Smooth muscle cell (in vitro differentiated cells): ENCODE results near the gene OR52A1. TPM values are rescaled to one million over a fixed set of nuclear protein-coding genes. Genes with fewer than 3 reads are reported as not detected.

ENCODE experiments used
- DNase-seq: peaks from one replicate; lab custom pipeline; 2025; ENCODE audit not compliant: unreplicated experiment; lab: John Stamatoyannopoulos, UW
- H2AFZ ChIP-seq: fragments of 200-600 bp; sonication (generic); 2 replicates; pipeline ENCODE4 v1.6.0; 2016; ENCODE audit warnings: antibody characterized with exemption, low read depth, mild to moderate bottlenecking
- H3F3A ChIP-seq: fragments of 200-600 bp; sonication (generic); 2 replicates; pipeline ENCODE4 v1.6.0; 2017; ENCODE audit warnings: antibody characterized with exemption, low read depth
- H3K27ac ChIP-seq: fragments of 200-600 bp; sonication (generic); 2 replicates; pipeline ENCODE4 v1.5.1; 2016; ENCODE audit warnings: low read depth, mild to moderate bottlenecking
- H3K27me3 ChIP-seq: fragments of 200-600 bp; sonication (generic); 2 replicates; pipeline ENCODE4 v1.6.1; 2016; ENCODE audit warnings: low read depth, mild to moderate bottlenecking
- H3K36me3 ChIP-seq: fragments of 200-600 bp; sonication (generic); 2 replicates; pipeline ENCODE4 v1.5.1; 2016; ENCODE audit warnings: low read depth
- H3K4me1 ChIP-seq: fragments of 200-600 bp; sonication (generic); 2 replicates; pipeline ENCODE4 v1.5.1; 2016; ENCODE audit warnings: low read depth
- H3K4me2 ChIP-seq: fragments of 200-600 bp; sonication (generic); 2 replicates; pipeline ENCODE4 v1.6.0; 2016; ENCODE audit warnings: mild to moderate bottlenecking
- H3K4me3 ChIP-seq: fragments of 200-600 bp; sonication (generic); 2 replicates; pipeline ENCODE4 v1.5.1; 2016; ENCODE audit warnings: mild to moderate bottlenecking
- H3K79me2 ChIP-seq: fragments of 200-600 bp; sonication (generic); 2 replicates; pipeline ENCODE4 v1.6.0; 2016; ENCODE audit warnings: low read depth, mild to moderate bottlenecking
- H3K9ac ChIP-seq: fragments of 200-600 bp; sonication (generic); 2 replicates; pipeline ENCODE4 v1.6.0; 2016; ENCODE audit warnings: low read depth
- H3K9me3 ChIP-seq: fragments of 200-600 bp; sonication (generic); replicated peaks from 2 replicates; pipeline ENCODE4 v1.5.1; 2016; ENCODE audit warnings: low read depth
- H4K20me1 ChIP-seq: fragments of 200-600 bp; sonication (generic); 2 replicates; pipeline ENCODE4 v1.6.0; 2016; ENCODE audit warnings: low read depth
- CTCF ChIP-seq: fragments of 200-600 bp; sonication (generic); IDR thresholded peaks from 2 replicates; pipeline ENCODE4 v1.5.1; 2017; ENCODE audit warnings: borderline replicate concordance, mild to moderate bottlenecking, antibody characterized with exemption; ENCODE audit not compliant: insufficient read depth, poor library complexity, severe bottlenecking
- WGBS: methylation state at CpG from one replicate; pipeline ENCODE4 v1.1.7; 2016; ENCODE audit warnings: low lambda C conversion rate; 5-methylcytosine and 5-hydroxymethylcytosine counted together
- polyA plus RNA-seq: library from polyadenylated mRNA; unstranded; fragments of >200 nt; fragmentation: Nextera tagmentation; extraction: Ambion mirVana; gene quantifications from 2 replicates; pipeline ENCODE4 v1.2.1, GENCODE V29; 2016
- total RNA-seq: library from RNA; depleted of rRNA; stranded (reverse); fragments of >200 nt; gene quantifications from 2 replicates; pipeline ENCODE4 v1.2.3, GENCODE V29; 2014

The OR52A1 gene
- total and polyA plus RNA-seq, 2 experiments from 2014 or later: not detected

GRCh38 chr11:5136261-5136660 is 18.3 kb downstream of the OR52A1 start:
- no peak for TF ChIP-seq CTCF
- Histone ChIP-seq H3K36me3 (no peaks in the 10 kb centered on the region), H3K9me3 (no peaks in the 10 kb centered on the region), H3K79me2 (no peaks in the 10 kb centered on the region), H3K4me1 (no peaks in the 10 kb centered on the region), H3K27ac (no peak overlapping the region), H3F3A (no peaks in the 10 kb centered on the region), H2AFZ (no peak overlapping the region), H3K9ac (no peak overlapping the region), H3K27me3 (no peaks in the 10 kb centered on the region), H3K4me3 (no peak overlapping the region), H3K4me2 (no peak overlapping the region), H4K20me1 (no peaks in the 10 kb centered on the region)
- no peak for DNase-seq

- no peaks in the 10 kb centered on the region for H3K4me1 ChIP-seq
- no peaks in the 10 kb centered on the region for H3K9me3 ChIP-seq
- no peaks in the 10 kb centered on the region for H3F3A ChIP-seq
- 87% methylated on average over 8 of the region's 8 CpGs for WGBS
- H3K27me3 ChIP-seq: no peaks in the 10 kb centered on the region
- no peak overlapping the region for H3K4me2 ChIP-seq
- no peaks in the 10 kb centered on the region for H4K20me1 ChIP-seq
- TF ChIP-seq CTCF: no peak
- H3K9ac ChIP-seq: no peak overlapping the region
- no peaks in the 10 kb centered on the region for H3K79me2 ChIP-seq
- H3K27ac ChIP-seq: no peak overlapping the region
- DNase-seq: no peak
- H3K36me3 ChIP-seq: no peaks in the 10 kb centered on the region
- H2AFZ ChIP-seq: no peak overlapping the region
- H3K4me3 ChIP-seq: no peak overlapping the region
Observed at GRCh38 chr11:5131584-5132335, 22.8 kb downstream of the OR52A1 start.

- TF ChIP-seq CTCF: no peak
Observed at GRCh38 chr11:5129457-5129877, 25.1 kb downstream of the OR52A1 start.

More at GRCh38 chr11:5129457-5129877, 25.1 kb downstream of the OR52A1 start:
- Histone ChIP-seq H3K4me3 (no peak overlapping the region), H3K9me3 (no peaks in the 10 kb centered on the region), H4K20me1 (no peaks in the 10 kb centered on the region), H3K27ac (no peak overlapping the region), H3K79me2 (no peaks in the 10 kb centered on the region), H3K4me2 (no peak overlapping the region), H3K36me3 (no peaks in the 10 kb centered on the region), H3K4me1 (no peaks in the 10 kb centered on the region), H3K27me3 (no peaks in the 10 kb centered on the region), H3K9ac (no peak overlapping the region), H2AFZ (no peak overlapping the region), H3F3A (no peaks in the 10 kb centered on the region)
- DNase-seq: no peak
- 38% methylated on average over 2 of the region's 2 CpGs for WGBS
